Left forelimb (tissue), 1 donor: ENCODE measurements around the gene BCAS2.

Experiments
- DNase-seq: peaks from one replicate; pipeline ENCODE4 v3.0.0-alpha.2; 2018; ENCODE audit warnings: low spot score

The BCAS2 gene

DNA sequence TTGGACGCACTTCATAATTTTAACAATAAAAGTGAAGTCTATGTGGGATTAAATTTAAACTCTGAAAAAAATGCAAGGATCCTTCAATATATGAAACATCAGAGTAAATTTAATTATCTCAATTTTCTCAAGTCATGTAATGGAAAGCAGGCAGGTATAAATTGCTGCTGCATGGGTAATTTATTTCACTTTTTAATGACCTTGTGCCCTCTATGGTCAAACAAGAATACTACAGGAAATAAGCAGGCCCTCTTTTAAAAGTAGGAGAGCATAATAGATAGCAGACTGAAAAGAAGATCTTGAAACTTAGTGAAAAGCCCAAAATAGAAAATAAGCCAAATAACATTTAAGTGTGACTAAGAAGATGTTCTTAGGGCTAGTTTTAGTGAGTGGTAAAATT is 22.9 kb downstream of the BCAS2 start:
- no peak for DNase-seq

DNA sequence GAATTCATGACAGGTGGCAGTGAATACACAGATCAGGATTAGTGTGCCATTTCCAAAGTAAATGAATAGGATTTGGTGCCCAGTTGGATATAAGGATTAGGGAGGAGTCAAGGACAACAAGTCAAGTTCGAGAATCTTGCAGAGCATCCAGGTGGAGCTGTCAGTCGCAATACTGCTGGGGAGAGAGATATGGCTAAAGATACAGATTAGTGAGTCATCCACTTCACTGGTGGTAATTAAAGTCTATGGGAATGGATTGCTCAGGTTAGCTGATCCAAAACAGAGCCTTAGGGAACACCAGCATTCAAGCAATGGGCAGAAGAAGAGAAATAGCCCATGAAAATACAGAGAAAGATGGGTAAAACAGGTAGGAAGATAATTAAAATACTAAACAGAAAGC is 26.8 kb downstream of the BCAS2 start:
- DNase-seq: no peak

DNA sequence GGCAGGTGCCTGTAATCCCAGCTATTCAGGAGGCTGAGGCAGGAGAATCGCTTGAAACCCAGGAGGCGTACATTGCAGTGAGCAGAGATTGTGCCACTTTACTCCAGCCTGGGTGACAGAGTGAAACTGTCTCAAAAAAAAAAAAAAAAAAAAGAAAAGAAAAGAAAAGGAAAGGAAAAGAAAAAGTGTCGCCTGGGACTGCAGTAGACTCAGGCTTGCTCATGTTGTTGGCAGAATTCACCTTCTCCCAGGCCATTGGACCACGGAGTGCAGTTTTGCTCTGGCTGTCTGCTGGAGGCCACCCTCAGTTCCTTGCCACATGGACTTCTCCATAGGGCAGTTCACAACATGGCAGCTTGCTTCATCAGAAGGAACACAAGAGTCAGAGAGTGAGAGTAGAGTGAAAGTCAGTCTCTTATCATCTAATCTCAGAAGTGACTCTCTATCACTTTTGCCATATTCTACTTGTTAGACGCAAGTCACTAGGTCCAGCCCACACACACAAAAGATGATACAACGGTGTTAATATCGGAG is 29.2 kb downstream of the BCAS2 start:
- DNase-seq: no peak

DNA sequence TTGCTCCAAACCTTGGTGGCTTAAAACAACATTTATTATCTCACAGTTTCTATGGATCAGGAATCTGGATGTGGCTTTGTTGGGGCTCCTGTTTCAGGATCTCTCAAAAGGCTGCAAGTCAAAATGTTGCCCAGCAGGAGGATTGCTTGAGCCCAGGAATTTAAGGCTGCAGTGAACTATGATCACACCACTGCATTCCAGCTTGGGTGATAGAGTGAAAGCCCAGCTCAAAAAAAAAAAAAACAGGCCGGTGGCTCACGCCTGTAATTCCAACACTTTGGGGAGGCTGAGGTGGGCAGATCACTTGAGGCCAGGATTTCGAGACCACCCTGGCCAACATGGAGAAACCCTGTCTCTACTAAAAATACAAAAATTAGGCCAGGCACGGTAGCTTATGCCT is 30.0 kb downstream of the BCAS2 start:
- no peak for DNase-seq

DNA sequence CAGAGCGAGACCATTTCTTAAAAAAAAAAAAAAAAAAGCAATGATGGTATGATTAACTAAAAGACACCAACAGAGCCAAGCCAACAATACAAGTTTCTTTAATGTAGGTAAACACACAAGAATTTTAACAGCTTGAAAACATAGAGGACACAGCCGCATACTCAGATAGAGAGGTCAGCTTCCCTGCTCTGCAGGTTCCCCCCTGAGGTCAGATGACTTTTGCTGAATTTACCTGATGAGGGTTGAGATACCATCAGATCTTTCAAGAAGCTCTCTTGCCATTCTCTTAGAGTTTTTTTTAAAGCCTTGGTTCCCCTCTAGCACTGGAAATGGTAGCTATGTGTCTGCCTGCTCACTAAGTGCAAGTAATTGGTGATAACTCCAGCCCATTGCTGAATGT is 31.1 kb downstream of the BCAS2 start:
- no peak for DNase-seq

DNA sequence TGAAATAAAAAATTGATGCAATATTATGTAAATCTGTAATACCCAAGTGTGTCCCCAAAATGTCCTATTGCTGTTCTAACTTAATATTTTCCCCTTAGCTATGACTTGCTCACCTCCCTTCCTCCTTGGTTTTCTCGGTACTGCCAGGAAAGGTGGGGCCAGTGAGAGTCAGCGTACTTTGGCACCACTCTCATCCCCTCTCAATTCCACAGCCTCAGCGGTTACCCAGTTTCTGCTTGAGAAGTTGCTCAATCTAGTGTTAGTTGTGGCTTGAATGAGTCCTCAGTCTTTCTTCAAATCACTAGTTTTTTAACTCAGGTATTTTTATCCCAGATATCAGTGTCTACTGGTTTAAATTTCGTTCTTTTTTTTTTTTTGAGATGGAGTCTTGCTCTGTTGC is 32.3 kb downstream of the BCAS2 start:
- DNase-seq: no peak

DNA sequence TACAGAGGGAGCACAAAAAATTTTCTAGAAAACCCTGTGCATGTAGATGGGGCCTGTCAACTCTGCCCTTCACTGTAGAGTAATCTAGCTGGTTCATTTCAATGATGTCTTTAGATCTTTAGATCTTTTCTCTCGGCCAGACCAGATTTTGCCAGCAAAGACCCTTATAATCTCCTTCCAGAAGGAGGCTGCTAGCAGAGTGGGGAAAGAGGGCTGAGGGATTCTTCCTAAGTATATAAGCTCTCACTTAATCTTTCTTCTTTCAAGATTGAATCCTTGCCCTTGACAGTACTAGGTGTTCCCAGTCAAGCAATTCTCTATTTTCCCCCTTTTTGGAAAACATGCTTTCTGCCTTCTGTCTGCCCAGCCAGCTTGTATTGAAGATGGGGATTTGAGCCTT is 34.3 kb downstream of the BCAS2 start:
- DNase-seq: no peak

DNA sequence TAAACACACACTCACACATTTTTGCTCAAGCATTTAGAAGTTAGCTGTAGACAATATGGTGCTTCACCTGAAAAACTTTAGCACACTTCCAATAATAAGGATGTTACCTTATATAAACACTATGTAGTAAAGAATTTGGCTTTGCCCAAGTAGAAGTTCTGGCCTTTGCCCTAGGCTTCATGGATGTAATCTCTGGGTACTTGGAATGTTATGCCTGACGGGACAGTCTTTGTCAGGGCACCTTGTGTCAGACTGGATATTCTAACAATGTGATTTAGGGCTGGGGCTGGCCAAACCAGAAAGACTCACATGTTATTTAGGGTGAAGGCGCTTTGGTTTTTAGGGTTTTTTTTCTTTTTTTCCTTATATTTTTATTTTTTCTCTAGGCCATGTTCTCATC is 35.6 kb downstream of the BCAS2 start:
- no peak for DNase-seq

DNA sequence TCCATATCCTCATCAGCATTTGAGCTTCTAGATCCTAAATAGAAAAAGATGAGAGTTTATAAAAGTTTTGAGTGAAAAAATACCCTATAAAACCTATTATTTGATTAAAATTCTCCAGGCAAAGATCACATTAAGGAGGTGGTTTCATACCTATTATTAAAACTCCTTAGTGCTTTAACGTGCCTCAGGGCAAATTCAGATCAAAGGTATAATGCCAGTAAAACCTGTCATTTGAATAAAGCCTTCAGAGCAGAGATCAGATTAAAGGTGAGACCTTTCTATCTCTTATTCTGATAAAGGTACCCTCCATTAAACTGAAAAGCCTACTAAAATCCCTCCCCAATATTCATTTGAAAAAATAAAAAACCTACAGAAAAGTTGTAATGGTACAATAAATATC is 36.1 kb downstream of the BCAS2 start:
- DNase-seq: no peak

DNA sequence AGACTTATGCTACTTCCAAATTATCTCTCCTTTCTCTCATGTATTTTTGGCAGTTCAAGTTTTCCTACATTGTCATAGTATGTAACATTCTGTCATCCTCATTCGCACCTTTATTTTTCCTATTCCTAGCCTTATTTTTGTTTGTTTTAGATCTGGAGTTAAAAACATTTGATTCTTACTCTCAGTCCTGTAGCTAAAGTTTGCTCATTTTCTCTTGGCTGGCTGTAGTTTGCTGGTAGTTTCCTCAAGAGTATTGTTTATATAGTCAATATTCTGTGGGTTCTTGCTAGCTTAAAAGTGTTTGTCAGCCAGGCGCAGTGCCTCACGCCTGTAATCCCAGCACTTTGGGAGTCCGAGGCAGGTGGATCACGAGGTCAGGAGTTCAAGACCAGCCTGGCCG is 40.6 kb downstream of the BCAS2 start:
- no peak for DNase-seq

DNA sequence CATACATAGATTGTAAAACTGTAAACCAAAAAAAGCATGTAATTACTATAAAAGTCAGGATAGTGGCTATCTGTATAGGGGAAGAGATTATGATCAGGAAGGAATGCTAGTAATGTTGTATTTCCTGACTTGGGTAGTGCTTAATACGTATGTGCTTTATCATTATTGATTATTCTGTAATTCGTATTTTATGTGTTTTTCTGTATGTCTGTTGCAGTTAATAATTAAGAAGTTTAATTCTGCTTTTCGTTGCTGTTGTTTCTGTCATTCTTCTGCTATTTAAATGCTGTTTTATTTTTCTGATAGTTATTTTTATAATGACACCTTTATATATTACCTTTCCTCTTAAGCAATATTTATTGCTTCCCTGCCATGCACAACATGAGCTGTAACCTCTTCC is 41.1 kb downstream of the BCAS2 start:
- no peak for DNase-seq

DNA sequence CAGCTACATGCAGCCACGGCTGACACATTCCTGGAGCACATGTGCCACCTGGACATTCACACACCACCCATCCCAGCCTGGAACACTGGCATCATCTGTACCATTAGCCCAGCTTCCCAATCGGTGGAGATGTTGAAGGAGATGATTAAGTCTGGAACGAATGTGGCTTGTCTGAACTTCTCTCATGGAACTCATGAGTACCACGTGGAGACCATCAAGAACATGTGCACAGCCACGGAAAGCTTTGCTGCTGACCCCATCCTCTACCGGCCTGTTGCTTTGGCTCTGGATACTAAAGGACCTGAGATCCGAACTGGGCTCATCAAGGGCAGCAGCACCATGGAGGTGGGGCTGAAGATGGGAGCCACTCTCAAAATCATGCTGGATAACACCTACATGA is 45.4 kb downstream of the BCAS2 start:
- no peak for DNase-seq

DNA sequence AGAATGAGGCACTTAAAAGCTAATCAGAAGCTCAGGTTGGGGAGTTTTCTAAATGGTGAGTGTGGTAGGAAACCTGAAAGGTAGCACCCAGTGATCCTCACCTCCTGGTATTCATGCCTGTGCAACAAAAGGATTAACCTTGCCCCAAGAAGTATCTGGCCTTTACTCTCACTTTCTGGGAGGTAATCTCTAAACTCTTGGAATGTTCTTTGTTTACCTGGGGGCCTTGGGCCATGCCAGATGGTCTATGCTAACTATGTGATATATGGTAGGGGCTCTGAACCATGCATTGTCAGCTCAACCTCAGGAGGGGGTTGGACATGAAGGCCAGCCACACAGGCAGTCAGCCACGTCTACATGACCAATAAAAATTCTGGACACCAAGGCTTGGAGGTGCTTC is 46.0 kb downstream of the BCAS2 start:
- DNase-seq: no peak

DNA sequence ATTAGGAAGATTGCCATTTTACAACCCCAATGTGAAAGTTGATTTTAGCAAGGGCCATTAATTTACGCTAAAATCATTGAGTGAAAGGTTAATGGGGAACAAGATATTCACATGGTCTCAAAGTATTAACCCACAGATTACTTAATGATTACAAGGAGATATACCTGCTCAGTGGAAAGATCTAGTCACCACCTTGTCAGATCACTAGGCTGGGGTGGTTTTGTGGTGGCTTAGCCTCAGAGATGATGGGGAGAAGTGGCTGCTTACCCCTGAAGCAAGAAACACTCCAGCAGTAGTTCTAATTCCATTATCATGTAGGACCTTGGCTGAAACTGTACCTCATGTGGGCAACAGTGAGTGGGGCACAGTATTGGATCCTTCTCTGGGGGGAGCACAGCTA is 50.3 kb downstream of the BCAS2 start:
- DNase-seq: no peak

DNA sequence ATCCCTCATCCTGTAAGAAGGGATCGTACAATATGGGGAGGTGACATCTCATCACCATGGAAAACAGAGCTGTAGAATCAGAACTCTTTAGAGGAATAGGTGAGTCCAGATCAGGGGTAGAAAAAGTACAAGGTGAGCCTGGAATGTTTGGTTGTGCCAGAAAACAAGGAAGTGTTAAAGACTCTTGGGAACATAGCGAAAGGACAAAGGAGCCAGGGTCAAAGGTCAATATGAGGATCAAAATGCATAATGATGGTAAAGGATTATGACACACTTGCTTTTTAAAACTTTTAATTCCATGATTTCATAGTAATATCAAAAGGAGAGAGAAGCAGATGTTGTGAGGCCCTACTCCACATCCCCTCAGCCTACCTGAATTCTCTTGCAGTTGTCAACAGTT is 51.2 kb downstream of the BCAS2 start:
- no peak for DNase-seq

DNA sequence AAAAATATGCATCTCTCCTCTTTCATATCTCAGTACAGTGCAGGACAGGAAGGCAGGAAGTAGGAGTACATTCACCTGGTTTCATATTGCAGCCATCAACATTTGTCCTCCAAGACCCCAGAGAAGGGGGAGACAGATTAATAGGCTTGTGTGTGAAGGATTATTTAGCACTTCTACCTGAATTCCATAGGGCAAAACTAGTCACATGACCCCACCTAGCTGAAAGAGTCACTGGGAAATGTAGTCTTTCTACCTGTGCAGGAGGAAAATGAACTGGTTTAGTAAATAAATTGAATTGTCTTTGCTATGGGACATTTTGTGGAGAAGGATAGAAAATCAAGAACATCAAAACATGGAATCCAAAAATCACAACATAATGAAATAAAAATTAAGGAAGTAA is 56.5 kb downstream of the BCAS2 start:
- DNase-seq: no peak

DNA sequence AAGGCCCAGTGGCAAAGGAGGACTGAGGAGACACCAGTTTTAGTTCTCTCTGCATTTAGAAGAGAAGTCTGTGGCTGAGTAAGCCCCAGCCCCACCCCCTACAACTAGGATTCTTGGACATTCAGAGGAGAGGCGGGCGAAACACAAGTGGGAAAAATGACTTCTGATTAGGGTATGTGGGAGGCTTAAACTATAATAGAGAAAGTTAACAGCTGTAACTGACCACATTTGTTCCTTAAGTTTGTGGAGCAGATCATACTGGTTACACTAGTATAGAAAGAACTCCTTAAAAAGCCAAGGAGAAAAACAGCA is 59.2 kb downstream of the BCAS2 start:
- no peak for DNase-seq

DNA sequence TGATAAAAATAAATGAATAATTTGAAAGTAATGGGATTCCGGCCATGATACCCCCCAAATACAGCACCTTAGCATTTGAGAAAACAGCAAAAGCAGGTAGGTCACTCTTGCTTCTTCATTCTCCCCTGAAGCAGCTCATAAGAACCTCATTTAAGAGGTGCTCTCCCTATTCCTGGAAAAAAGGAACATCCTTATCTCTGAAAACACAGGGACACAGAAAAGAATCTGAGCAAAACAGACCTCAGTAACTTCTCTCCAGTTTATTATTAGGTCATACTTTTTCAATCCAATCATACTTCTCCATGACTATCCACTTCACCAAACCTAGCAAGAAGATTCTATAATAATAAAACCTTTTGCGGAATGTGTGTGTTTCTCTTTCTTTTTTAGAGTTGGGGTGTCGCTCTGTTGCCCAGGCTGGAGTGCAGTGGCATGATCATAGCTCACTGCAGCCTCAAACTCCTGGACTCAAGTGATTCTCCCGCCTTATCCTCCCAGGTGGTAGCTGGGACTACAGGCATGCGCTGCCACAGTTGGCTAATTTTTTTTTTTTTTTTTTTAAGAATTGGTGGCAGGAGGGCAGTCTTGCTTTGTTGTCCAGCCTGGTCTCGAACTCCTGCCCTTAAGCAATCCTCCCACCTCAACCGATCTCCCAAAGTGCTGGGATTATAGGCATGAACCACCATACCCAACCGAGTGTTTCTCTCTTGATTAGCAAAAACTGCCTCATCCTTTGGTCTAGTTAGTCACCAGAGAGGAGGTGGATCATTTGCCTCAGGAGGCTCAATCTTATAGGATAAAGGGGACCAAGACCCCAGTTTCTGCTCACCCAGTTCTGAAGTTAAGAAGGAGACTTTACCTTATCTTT is 59.8 kb downstream of the BCAS2 start:
- DNase-seq: no peak
